GM21381 (cell line): Measurements from ENCODE around the gene MCTP1.

ENCODE experiments used
- ATAC-seq: cut with Tn5 transposase; IDR thresholded peaks from one replicate; pipeline ENCODE4 v1.9.1; 2021; ENCODE audit warnings: mild to moderate bottlenecking, moderate library complexity; ENCODE audit not compliant: unreplicated experiment

MCTP1 gene

DNA sequence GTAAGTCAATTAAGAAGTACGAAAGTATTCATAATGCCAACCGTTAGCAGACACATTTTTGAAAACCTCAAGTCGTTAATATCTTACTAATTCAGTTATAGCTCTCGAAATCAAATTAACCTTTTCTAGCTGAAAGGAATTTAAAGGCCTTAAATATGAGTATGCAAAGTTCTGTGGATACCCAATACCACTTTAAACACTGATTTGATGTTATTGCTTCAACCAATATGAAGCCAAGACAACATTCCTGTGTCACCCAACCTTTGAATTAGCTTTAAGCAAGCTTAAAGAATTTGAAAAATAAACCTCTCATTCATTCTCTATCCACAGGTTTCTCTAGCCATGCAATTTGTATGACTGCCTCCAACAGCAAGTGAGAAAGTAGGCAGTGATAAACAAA, 204.5 kb downstream of the MCTP1 start:
- ATAC-seq = no peak

- ATAC-seq = no peak
Observed at GRCh38 chr5:95080030-95080429, 204.9 kb downstream of the MCTP1 start.

GRCh38 chr5:95078868-95079267, 206.0 kb downstream of the MCTP1 start:
- no peak for ATAC-seq

DNA sequence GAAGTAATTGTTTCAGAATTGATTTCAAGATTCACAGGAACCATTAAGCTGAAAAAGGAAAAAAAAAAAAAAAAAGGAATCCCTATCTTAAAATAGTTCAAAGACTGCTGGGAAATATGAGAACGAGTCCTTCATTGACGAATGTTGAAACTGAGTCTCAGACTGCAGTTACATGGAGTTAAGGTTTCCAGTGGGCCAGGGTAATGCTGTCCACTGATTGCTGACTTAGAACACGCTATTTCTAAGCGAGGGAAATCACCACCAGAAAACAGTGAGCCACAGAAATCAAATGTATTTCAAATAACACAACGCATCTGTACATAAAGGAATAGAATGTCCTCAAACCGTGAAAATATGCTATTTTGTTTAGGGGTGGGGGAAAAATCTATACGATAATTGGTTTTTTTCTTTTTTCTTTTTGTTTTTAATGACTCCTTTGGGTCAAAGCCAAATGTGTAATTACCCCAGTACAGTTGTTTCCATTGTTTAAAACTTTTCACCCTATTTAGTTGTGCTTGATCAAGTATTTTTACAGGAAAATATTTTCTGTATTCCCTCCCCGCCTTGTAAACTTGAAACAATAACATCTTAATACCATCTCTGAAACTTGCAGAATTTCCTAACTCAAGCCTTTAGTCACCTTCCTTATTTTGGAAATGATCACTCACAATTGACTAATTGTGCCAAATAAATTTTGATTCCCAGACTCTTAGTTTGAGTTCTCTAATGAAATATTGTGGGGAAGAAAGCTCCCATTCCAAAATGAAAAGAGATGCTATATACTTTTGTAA, 208.3 kb downstream of the MCTP1 start:
- no peak for ATAC-seq

- peak; percentile 42 for ATAC-seq
Observed at GRCh38 chr5:95075111-95075510, 209.8 kb downstream of the MCTP1 start.

GRCh38 chr5:95072281-95072680, 212.6 kb downstream of the MCTP1 start:
- ATAC-seq = no peak

- ATAC-seq = no peak
Observed at GRCh38 chr5:95070866-95071265, 214.0 kb downstream of the MCTP1 start.

GRCh38 chr5:95070453-95070852, 214.4 kb downstream of the MCTP1 start:
- ATAC-seq = no peak

DNA sequence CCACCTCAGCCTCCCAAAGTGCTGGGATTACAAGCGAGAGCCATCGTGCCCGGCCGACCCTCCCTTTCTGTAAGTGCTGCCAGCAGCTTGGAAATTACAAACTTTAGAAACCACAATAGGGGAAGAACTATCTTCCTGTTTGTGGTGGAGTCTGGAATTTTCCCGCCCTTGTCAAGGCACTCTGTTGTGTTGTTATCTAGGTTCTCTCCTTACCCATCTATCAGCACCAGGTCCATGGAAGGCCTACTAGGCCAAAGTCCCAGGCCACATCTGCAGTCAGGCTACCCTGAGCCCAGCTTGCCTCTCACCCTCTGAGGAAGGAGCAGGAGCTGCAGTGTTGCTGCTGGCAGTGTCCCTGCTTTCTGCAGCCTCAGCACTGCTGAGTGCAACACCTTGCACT, 214.9 kb downstream of the MCTP1 start:
- no peak for ATAC-seq

- ATAC-seq = no peak
Observed at GRCh38 chr5:95069021-95069420, 215.9 kb downstream of the MCTP1 start.

DNA sequence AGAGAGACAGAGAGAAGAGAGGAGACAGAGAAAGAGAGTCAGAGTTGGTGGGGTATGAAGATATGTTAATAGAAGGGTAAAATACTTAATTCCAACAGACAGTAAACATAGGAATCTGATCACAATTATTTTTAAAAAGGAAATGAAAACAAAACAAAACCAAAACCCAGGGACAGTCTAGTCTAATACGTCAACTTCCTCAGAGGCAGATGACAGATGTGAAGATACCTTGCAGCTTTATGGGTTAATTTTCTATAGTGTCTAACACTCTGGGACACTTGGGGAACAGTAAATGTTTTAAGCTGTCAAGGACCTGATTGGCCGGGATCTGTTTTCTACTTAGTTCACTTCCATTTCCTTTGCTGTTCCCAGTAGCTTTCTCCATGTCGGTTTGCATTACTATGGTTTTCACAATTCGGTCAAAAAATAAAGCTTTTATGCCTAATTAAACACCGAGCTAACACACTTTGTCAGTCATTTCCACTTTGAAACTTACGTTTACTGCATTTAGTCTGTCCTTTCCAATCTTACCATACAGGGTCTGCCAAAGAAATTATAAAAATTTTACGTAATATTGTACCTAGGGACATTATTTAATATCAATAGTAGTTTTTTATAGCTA, 216.5 kb downstream of the MCTP1 start:
- ATAC-seq = peak; percentile 43

GRCh38 chr5:95066048-95066447, 218.8 kb downstream of the MCTP1 start:
- no peak for ATAC-seq

- ATAC-seq = no peak
Observed at GRCh38 chr5:95063492-95063891, 221.4 kb downstream of the MCTP1 start.

DNA sequence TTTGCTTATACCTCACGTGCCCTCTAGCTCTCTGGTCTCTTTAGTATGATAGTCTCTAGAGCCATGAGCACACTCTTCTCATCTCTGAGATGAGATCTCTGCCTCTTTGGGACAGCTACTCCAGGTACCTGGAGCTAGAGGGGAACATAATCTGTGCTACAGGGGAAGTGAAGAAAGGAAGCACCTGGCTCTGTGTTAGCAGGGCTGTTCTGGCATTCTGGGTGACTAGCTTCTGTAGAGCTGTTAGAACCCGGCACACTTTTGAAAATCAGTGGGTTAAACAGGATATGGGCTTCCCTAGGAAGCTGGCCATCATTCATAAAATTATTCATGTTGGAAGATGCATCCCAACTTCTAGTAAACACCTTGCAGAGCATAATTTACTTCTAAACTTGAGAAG, 224.8 kb downstream of the MCTP1 start:
- no peak for ATAC-seq

DNA sequence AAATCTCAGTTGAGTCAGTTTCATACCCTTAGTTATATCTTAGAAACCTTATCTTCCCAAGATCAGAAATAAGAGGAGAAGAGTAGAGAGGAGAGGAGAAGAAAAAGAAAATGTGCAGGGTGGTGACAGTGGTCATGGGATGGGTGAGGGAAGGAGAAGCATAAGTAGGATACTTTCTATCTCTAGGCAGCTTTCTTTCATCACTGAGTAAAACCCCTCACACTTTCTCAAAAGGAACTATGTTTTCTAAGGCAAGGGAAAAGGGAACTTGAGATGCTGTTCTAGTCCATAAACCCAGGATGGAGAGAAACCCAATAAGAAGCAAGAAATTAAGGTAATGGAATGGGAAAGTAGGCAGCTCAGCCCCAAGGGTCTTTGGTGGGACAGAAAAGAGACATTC, 225.3 kb downstream of the MCTP1 start:
- ATAC-seq = no peak

DNA sequence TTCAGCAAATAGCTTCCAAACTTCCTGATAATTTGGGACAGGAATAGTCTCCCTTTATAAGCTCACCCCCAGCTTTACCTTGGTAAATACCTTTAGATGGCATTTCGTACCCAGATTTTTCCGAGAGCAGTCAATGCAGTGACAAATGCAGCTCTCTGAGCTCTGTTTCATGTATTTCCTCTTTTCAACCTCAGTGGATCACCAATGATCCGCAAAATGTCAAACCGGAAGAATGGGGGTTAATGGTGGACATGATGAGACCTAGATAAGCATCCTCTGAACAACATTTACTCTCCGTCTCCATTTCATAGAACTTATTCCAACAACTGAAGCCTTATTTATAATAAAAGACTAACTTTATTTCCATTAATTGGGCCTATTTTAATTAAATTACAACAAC, 227.3 kb downstream of the MCTP1 start:
- ATAC-seq = no peak

- no peak for ATAC-seq
Observed at GRCh38 chr5:95053253-95053652, 231.6 kb downstream of the MCTP1 start.

GRCh38 chr5:95050708-95051107, 234.2 kb downstream of the MCTP1 start:
- no peak for ATAC-seq

GRCh38 chr5:95048628-95049027, 236.3 kb downstream of the MCTP1 start:
- no peak for ATAC-seq

DNA sequence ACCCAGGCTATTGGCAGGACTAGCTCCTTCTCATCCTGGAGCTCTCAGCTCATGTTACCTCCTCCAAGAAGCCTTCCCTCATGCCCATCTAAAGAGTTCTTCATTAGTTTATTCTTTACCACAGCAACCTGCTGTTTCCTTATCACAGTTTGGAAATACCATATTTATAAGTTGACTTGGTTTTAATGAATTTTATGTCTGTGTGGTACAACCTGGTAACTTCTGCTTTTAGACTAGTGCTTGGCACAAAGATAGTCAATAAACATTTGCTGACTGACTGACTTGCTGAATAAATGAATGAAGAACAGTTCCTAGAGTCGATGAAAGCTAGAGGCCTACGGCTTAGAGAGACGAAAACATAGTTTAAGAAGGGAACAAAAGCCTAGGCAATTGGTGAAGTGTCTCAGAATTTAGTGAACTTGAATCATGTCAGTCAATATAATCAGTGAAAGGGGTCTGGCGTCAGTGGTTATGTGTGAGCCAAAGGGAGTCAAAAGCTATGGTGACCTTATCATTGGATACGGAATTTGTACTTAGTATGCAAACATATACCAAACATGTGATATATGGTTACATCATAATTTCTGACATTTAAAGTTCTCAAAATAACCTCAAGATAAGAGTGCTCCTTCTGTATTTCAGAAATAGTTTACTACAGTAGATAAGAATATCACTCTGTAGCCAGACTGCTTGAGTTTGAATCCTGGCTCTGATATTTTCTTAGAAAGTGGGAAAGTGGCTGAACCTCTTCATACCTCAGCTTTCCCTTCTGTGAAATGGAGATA, 239.5 kb downstream of the MCTP1 start:
- no peak for ATAC-seq

DNA sequence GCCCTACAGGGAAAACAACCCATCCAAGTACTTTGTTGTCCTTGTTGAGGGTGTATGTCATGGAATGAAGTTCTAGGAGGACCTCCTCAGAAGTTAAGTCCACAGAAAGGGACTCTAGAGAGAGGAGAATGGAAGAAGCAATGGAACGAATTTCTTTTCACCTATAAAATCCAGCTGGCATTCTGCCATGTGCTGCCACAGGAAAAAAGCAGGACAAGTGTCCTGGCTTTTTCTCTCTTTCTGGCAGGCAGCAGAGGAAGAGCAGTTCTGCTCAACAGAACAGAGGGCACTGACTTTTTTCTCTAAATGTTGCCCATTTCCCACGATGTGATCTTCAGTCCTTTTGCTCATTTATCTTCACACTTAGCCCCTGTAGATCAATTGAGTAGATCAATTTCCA, 240.8 kb downstream of the MCTP1 start:
- ATAC-seq = no peak

GRCh38 chr5:95043648-95044047, 241.2 kb downstream of the MCTP1 start:
- no peak for ATAC-seq
